ENCODE results near the gene LILRB4.
"Not testable (repeated sequence)": the region's sequence is repeated elsewhere in the genome, so short reads cannot be mapped to it uniquely, and the experiment has no call there.

The LILRB4 gene

DNA sequence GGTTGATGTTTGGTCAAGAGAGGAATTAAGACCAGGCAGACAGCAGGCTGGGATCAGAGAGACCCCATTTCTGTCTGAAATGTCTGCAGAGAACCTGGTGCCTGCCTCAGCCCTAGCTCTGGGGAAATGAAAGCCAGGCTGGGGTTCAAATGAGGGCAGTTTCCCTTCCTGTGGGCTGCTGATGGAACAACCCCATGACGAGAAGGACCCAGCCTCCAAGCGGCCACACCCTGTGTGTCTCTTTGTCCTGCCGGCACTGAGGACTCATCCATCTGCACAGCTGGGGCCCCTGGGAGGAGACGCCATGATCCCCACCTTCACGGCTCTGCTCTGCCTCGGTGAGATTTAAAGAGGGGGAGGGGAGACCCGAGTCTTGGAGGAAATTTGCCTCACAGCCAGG, at the start of gene LILRB4:
Gene LILRB4 (plus strand): TSS at position 256 of the 400 bp plus-strand sequence. CDS start 49 bp downstream, at position 305.
- DNase-seq: no peak

DNA sequence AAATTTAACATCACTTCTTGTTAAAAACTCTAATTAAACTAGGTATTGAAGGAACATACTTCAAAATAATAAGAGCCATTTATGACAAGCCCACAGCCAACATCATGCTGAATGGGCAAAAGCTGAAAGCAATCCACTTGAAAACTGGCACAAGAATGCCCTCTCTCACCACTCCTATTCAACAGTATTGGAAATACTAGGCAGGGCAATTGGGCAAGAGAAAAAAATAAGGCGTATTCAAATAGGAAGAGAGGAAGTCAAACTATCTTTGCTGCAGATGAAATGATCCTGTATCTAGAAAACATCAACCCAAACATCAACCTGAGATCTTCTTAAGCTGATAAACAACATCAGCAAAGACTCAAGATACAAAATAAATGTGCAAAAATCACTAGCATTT, 48.1 kb upstream of the LILRB4 start:
- no peak for DNase-seq

GRCh38 chr19:54616057-54616456, 46.7 kb upstream of the LILRB4 start:
- DNase-seq: no peak

- DNase-seq: no peak
These were observed 45.8 kb upstream of the LILRB4 start for GRCh38 chr19:54616821-54617560.

DNA sequence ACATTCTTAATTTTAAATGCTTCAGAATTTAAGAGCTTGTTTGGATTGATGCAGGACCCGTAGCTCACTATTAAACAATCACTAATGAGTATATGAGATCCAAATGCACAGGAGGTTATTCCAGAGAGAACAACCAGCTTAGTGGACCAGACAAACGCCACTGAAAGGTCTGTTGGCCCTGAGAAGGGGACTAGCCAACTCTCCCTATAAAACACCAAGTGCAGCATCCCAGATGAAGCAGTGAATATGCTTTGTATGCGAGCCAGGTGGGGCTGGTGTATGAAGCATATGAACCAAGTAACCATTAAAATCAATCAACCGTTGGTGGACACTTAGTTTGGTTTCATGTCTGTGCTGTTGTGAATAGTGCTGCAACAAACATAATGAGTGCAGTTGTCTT, 42.3 kb upstream of the LILRB4 start:
- DNase-seq: no peak

- DNase-seq: no peak
These were observed 40.4 kb upstream of the LILRB4 start for GRCh38 chr19:54622431-54622830.

- not testable (repeated sequence) for DNase-seq
These were observed 38.6 kb upstream of the LILRB4 start for GRCh38 chr19:54624234-54624633.

- DNase-seq: not testable (repeated sequence)
These were observed 37.7 kb upstream of the LILRB4 start for GRCh38 chr19:54624934-54625730.

- no peak for DNase-seq
These were observed 36.0 kb upstream of the LILRB4 start for GRCh38 chr19:54626757-54627156.

- DNase-seq: not testable (repeated sequence)
These were observed 34.9 kb upstream of the LILRB4 start for GRCh38 chr19:54627912-54628311.

- peak; percentile 38 for DNase-seq
These were observed 32.5 kb upstream of the LILRB4 start, which contains the start of gene LILRB1 for GRCh38 chr19:54630262-54630661. Gene LILRB1 (plus strand): TSS chr19:54630484. CDS start chr19:54631074, 590 bp downstream.

DNA sequence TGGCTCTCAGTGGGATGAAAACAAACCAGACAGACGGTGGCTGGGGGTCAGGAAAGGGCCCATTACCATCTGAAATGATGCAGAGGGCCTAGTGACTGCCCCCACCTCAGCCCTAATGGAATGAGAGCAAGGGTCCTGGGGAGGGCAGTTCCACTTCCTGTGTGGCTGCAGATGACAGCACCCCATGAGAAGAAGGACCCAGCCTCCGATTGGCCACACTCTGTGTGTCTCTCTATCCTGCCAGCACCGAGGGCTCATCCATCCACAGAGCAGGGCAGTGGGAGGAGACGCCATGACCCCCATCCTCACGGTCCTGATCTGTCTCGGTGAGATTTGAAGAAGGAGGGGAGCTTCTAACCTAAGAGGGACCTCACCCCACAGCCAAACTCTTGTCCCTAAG, 32.0 kb upstream of the LILRB4 start:
- DNase-seq: no peak

- not testable (repeated sequence) for DNase-seq
These were observed 31.1 kb upstream of the LILRB4 start for GRCh38 chr19:54631489-54632337.

- DNase-seq: not testable (repeated sequence)
These were observed 30.3 kb upstream of the LILRB4 start for GRCh38 chr19:54632517-54632916.

DNA sequence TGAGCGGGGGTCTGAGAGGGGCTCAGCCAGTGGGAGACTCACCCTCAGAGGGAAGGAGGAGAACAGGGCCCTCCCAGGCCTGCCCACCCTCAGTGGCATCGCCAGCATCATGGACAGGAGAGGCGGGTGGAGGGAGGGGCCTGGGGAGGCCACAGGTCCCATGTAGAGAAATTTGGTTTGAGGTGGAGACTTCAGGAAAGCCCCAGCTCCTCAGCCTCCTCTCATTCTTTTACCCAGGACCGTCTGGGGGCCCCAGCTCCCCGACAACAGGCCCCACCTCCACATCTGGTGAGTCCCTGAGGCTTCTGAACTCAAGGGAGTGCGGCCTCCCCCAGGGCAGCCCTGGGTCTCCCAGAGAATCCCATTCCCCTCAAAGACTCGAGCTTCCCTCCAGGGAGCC, 29.4 kb upstream of the LILRB4 start:
- no peak for DNase-seq

DNA sequence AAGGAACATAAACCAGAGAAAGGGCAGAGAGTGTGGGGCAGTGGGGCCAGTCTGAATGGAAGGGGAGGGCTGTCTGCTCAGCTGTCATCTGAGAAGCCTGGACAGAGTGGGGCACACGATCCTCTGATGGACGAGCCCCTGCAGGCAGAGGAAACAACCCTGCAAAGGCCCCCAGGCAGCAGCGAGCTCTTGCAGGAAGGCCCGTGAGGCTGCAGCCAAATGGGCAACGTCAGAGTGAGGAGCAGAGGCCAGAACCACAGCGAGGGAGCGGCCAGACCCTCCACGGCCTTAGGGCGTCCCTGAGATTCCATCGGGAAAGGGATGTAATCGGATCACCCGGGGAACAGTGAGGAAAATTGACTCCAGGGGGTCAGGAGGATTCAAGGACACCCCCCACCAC, 26.7 kb upstream of the LILRB4 start:
- DNase-seq: not testable (repeated sequence)

- DNase-seq: no peak
These were observed 24.1 kb upstream of the LILRB4 start for GRCh38 chr19:54638683-54639082.

DNA sequence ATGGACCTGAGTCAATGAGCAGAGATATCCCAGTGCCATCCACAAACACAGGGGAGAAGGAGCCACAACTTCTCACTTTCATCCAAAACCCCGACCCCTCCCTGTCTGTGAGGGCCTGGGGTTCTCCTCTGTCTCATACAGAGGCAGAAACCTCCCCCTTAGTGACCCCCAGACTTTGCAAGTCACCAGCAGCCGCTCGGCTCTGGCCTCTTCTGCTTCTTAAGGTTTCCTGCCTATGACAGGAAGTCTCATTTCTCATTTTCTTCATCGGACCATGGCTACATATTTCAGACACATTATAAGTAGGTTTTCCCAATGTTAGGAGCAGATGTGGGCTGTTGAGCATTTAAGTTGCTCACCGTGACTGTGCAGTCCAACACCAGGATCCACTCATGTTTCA, 19.8 kb upstream of the LILRB4 start:
- not testable (repeated sequence) for DNase-seq

DNA sequence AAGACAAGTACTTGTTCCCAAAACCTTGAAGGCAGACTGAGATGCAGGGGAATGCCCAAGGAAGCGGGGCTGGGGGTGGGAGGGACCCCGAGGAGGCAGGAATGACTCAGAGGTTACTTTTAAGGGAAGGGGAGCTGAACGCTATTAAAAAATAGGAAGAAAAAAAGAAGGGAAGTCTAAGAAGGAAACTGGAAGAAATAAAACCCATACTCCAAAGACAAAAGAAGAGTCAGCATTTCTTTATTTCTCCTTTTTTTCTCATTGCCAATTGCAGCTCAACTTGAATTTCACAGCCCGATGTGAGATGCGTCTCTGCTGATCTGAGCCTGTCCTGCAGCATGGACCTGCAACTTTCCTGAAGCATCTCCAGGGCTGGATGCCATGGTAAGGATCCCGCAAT, 19.2 kb upstream of the LILRB4 start:
- not testable (repeated sequence) for DNase-seq

- DNase-seq: no peak
These were observed 18.7 kb upstream of the LILRB4 start for GRCh38 chr19:54644056-54644455.

GRCh38 chr19:54646331-54646841, 16.4 kb upstream of the LILRB4 start:
- DNase-seq: no peak

DNA sequence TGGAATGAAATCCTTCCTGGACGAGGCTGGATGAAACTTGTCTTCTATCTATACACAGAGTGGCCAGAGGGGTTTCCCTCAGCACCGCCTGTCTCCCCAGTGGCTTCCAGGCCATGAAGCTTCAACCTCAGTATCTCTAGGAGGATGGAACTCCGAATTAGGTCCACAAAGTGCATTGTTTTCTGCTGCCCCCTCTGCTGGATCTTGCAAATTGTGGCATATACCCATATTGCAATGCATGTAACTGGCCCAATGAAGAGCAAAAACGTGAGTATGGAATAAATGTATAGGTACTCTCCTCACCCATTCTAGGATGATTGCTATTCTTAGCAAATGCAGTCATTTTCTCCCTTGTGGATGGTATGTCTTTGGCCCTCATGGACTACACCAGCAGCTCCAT, 14.7 kb upstream of the LILRB4 start:
- no peak for DNase-seq

DNA sequence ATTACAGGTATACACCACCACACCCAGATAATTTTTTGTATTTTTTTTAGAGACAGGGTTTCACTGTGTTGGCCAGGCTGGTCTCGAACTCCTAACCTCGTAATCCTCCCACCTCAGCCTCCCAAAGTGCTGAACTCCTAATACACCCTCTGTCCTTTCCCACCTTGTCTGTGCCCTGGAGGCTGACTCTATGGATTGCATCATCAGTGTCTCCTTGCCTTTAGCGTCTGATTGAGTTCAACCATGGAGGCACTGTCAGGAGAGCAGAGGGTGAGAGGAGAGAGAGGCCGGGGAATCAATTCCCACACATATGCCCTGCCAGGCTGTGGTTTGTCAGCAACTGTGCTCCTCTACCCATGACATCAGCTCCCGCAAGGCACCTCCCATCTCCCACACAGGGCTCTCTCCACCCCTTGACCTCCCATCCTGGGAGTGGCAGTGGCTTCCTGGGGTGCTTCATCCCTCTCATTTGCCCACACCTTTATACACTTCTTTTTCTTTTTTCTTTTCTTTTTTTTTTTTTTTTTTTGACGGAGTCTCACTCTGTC, 12.6 kb upstream of the LILRB4 start:
- DNase-seq: no peak

Data from GF-D8 (cell line).